HL-60 (cell line): ENCODE data around the gene PTPN22.

Source experiments
- DNase-seq, 2 experiments: peaks; one replicate each; pipeline ENCODE4 v3.0.0-alpha.2; 2010 to 2020; ENCODE audit warnings: low read depth in 1 of 2, low spot score in 1 of 2
- H3K27ac ChIP-seq: fragments of 250-450 bp; sonication (Bioruptor Pico); replicated peaks from 2 replicates; pipeline ENCODE4 v1.5.1; 2020; ENCODE audit warnings: mild to moderate bottlenecking, moderate library complexity
- H3K27me3 ChIP-seq: fragments of 250-450 bp; sonication (Bioruptor Pico); 2 replicates; pipeline ENCODE4 v1.5.1; 2021; ENCODE audit warnings: mild to moderate bottlenecking, moderate library complexity; ENCODE audit not compliant: insufficient read depth, poor library complexity, severe bottlenecking
- H3K4me3 ChIP-seq: replicated peaks from 2 replicates; pipeline ENCODE4 v1.5.1; 2011; ENCODE audit warnings: mild to moderate bottlenecking, control low read depth, low read length; ENCODE audit not compliant: insufficient read depth
- CTCF ChIP-seq: IDR thresholded peaks from one replicate; pipeline ENCODE4 v1.5.1; 2011; ENCODE audit warnings: low read length, control low read depth, inconsistent platforms; ENCODE audit not compliant: insufficient read depth
- GABPA ChIP-seq: IDR thresholded peaks from 2 replicates; pipeline ENCODE4 v1.6.1; 2012; ENCODE audit warnings: low read depth
- POLR2AphosphoS5 ChIP-seq: IDR thresholded peaks from 2 replicates; pipeline ENCODE4 v1.6.1; 2012; ENCODE audit warnings: low read depth
- REST ChIP-seq: IDR thresholded peaks from 2 replicates; pipeline ENCODE4 v1.6.1; 2012; ENCODE audit warnings: low read depth; ENCODE audit not compliant: insufficient replicate concordance
- SPI1 ChIP-seq: IDR thresholded peaks from 2 replicates; pipeline ENCODE4 v1.6.1; 2012; ENCODE audit warnings: low read depth, mild to moderate bottlenecking, borderline replicate concordance

Gene PTPN22

GRCh38 chr1:113797472-113797871 is 74.0 kb downstream of the PTPN22 start:
- H3K27me3 ChIP-seq, result no peaks in the 10 kb centered on the region
- no peak overlapping the region for H3K4me3 ChIP-seq
- DNase-seq, result no peak
- TF ChIP-seq POLR2AphosphoS5 (no peak), GABPA (no peak), SPI1 (no peak), CTCF (no peak), REST (no peak)
- H3K27ac ChIP-seq, result no peak overlapping the region

GRCh38 chr1:113793878-113794834 is 77.4 kb downstream of the PTPN22 start:
- H3K27me3 ChIP-seq, result no peaks in the 10 kb centered on the region
- no peak overlapping the region for H3K27ac ChIP-seq
- TF ChIP-seq GABPA (no peak), REST (no peak), SPI1 (no peak), POLR2AphosphoS5 (no peak), CTCF (no peak)
- DNase-seq, result no peak
- H3K4me3 ChIP-seq, result no peak overlapping the region

- DNase-seq, result no peak
- TF ChIP-seq SPI1, result no peak
- TF ChIP-seq GABPA, result no peak
- no peak for TF ChIP-seq REST
- no peak for TF ChIP-seq CTCF
- TF ChIP-seq POLR2AphosphoS5, result no peak
- Histone ChIP-seq H3K27me3 (no peaks in the 10 kb centered on the region), H3K27ac (no peak overlapping the region), H3K4me3 (no peak overlapping the region)
Observed at GRCh38 chr1:113792986-113793385, 78.5 kb downstream of the PTPN22 start.
